ENCODE data around the gene THOC2. TPM values are rescaled to one million over a fixed set of nuclear protein-coding genes. Genes with fewer than 3 reads are reported as not detected.
A peak's percentile ranks its signal among the peaks of the same experiment; 100 is the strongest.
"Not testable (repeated sequence)": the region's sequence is repeated elsewhere in the genome, so short reads cannot be mapped to it uniquely, and the experiment has no call there.

Gene THOC2, protein sequence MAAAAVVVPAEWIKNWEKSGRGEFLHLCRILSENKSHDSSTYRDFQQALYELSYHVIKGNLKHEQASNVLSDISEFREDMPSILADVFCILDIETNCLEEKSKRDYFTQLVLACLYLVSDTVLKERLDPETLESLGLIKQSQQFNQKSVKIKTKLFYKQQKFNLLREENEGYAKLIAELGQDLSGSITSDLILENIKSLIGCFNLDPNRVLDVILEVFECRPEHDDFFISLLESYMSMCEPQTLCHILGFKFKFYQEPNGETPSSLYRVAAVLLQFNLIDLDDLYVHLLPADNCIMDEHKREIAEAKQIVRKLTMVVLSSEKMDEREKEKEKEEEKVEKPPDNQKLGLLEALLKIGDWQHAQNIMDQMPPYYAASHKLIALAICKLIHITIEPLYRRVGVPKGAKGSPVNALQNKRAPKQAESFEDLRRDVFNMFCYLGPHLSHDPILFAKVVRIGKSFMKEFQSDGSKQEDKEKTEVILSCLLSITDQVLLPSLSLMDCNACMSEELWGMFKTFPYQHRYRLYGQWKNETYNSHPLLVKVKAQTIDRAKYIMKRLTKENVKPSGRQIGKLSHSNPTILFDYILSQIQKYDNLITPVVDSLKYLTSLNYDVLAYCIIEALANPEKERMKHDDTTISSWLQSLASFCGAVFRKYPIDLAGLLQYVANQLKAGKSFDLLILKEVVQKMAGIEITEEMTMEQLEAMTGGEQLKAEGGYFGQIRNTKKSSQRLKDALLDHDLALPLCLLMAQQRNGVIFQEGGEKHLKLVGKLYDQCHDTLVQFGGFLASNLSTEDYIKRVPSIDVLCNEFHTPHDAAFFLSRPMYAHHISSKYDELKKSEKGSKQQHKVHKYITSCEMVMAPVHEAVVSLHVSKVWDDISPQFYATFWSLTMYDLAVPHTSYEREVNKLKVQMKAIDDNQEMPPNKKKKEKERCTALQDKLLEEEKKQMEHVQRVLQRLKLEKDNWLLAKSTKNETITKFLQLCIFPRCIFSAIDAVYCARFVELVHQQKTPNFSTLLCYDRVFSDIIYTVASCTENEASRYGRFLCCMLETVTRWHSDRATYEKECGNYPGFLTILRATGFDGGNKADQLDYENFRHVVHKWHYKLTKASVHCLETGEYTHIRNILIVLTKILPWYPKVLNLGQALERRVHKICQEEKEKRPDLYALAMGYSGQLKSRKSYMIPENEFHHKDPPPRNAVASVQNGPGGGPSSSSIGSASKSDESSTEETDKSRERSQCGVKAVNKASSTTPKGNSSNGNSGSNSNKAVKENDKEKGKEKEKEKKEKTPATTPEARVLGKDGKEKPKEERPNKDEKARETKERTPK (N-terminal part only)
- 10 to 100 TPM; 48.0 to 76.2 TPM for total RNA-seq

DNA sequence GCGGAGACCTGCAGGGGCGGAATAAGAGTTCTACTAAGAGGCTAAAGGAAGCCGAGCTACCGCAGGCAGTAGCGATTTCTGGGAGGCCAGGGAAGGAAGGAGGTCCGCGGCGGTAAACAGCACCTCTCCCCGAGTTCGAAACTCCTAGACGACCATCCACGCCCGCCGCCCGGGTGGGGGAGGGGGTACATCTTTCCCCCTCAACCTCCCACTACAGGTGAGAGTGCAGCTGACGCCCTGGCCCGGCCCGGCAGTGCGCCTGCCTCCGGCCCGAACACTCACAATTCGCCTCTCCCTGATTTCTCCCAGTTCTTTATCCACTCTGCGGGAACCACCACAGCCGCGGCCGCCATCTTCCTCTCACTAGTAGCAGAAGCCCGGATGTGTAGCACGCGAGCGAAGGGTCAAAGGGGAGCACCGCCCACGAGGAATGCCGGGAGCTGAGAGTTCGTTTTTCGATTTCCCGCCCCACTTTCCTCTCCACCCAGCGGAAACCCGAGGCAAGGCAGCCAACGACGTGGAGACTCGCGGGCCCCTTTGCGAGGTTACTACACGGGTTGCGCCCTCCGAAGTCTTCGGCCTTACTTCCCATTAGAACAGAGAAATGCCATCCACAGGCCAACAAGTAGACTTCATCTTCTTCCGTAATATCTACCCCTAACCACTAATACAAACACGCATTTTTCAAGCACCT, at the start of gene THOC2:
Gene THOC2 (minus strand): TSS at position 383 of the 694 bp plus-strand sequence. CDS start 30 bp downstream, at position 353.
- H3K36me3 ChIP-seq, result no peaks in the 10 kb centered on the region
- WGBS, result 4% methylated on average over 12 of the region's 49 CpGs
- H3K9me3 ChIP-seq, result no peaks in the 10 kb centered on the region
- peak within 1 kb of the TSS; percentile 80 to 84 for H3K27ac ChIP-seq
- TF ChIP-seq POLR2A (IDR thresholded peaks at IDR 0.05) (peak; percentile 21), POLR2AphosphoS5 (IDR thresholded peaks at IDR 0.05) (peak; percentile 71)
- TF ChIP-seq, protein P1, sequence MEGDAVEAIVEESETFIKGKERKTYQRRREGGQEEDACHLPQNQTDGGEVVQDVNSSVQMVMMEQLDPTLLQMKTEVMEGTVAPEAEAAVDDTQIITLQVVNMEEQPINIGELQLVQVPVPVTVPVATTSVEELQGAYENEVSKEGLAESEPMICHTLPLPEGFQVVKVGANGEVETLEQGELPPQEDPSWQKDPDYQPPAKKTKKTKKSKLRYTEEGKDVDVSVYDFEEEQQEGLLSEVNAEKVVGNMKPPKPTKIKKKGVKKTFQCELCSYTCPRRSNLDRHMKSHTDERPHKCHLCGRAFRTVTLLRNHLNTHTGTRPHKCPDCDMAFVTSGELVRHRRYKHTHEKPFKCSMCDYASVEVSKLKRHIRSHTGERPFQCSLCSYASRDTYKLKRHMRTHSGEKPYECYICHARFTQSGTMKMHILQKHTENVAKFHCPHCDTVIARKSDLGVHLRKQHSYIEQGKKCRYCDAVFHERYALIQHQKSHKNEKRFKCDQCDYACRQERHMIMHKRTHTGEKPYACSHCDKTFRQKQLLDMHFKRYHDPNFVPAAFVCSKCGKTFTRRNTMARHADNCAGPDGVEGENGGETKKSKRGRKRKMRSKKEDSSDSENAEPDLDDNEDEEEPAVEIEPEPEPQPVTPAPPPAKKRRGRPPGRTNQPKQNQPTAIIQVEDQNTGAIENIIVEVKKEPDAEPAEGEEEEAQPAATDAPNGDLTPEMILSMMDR (IDR thresholded peaks at IDR 0.05), result peak in 2 of 4 experiments; percentile 42 to 43
- peak; percentile 69 for DNase-seq (ENCODE audit: low spot score)
- H3K27me3 ChIP-seq (replicated peaks; ENCODE audit: insufficient read depth), result no peaks in the 10 kb centered on the region
- intact Hi-C loops (cut with DNase I), result no loop called here
- peak within 1 kb of the TSS; percentile 54 to 55 for H3K4me3 ChIP-seq
- no peaks in the 10 kb centered on the region for H3K4me1 ChIP-seq (replicated peaks)

DNA sequence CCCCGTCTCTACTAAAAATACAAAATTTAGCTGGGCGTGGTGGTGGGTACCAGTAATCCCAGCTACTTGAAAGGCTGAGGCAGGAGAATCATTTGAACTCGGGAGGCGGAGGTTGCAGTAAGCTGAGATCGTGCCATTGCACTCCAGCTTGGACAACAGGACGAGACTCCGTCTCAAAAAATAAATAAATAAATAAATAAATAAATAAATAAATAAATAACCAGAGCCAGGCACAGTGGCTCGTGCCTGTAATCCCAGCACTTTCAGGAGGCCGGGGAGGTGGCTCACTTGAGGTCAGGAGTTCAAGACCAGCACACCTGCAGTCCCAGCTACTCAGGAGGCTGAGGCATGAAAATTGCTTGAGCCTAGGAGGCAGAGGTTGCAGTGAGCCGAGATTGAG, 48.9 kb upstream of the THOC2 start:
- H3K36me3 ChIP-seq; intact Hi-C loops (cut with DNase I); H3K4me1 ChIP-seq (replicated peaks); H3K27ac ChIP-seq; H3K9me3 ChIP-seq; H3K27me3 ChIP-seq (replicated peaks; ENCODE audit: insufficient read depth); DNase-seq (ENCODE audit: low spot score); H3K4me3 ChIP-seq: not testable (repeated sequence)
- WGBS, result 92% methylated on average over 10 of the region's 10 CpGs

DNA sequence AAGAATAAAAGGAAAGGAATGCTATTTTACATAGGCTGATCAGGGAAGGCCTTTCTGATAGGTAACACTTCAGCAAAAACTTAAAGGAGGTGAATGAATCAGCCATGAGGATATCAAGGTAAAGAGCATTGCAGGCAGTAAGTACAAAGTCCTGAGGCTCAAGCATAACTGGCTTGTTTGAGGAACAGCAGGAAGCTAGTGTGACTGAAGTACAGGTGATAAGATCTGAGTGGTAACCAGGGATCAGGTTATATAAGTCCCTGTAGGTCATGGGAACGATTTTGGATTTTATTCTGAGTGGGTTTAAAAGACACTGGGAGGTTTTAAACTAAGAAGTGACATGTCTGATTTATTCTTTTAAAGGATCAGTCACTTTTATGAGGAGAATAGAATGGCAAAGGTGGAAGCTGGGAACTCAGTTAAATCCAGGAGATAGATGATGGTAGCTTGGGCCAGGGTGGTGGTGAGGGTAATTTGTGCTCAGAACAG, 47.1 kb upstream of the THOC2 start:
- H3K36me3 ChIP-seq, result no peaks in the 10 kb centered on the region
- no peak for DNase-seq (ENCODE audit: low spot score)
- no peak overlapping the region for H3K27ac ChIP-seq
- H3K27me3 ChIP-seq (replicated peaks; ENCODE audit: insufficient read depth), result no peaks in the 10 kb centered on the region
- no peaks in the 10 kb centered on the region for H3K9me3 ChIP-seq
- intact Hi-C loops (cut with DNase I), result loop anchor here (10.0 kb wide), 1 partner anchor 325 kb away; no protein-coding TSS in a partner anchor
- no peaks in the 10 kb centered on the region for H3K4me1 ChIP-seq (replicated peaks)
- no peak overlapping the region for H3K4me3 ChIP-seq
- 7% methylated on average over 1 of the region's 1 CpG for WGBS
- TF ChIP-seq, protein P1 (IDR thresholded peaks at IDR 0.05), result no peak
- TF ChIP-seq POLR2A (IDR thresholded peaks at IDR 0.05) (no peak), POLR2AphosphoS5 (IDR thresholded peaks at IDR 0.05) (no peak)

DNA sequence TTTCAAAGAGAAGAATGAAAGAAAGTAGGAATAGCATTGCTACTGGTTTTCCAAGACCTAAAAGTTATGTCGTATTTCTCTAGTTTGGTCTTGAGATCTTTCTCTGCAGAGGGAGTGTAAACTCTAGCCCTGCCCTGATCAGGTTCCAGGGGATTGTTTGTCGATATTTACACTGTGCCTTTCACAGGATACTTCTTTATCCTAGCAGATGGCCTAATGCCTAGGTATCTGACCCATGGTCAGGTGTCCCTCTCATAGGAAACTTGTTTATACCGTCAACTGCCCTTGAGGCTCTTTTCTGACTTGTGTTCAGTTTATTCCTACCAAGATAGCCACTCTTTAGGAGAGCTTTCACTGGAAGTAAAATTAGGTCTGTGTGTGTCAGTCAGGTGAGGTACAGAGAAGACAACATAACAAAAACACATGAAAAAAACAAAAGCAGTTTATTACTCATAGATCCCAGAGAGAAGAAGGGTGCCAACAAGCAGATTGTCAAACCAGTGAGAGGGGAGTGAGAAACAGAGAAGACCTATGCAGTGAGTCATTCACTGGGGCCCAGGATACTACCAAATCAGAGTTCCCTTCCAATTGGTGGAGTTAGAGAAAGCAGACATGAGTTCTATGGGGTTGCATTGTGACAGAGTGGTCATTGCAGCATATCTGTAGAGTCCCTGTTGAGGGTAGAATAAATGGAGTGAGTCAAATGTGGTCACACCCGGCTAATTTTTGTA, 40.6 kb upstream of the THOC2 start:
- H3K4me1 ChIP-seq (replicated peaks), result no peaks in the 10 kb centered on the region
- no peaks in the 10 kb centered on the region for H3K27me3 ChIP-seq (replicated peaks; ENCODE audit: insufficient read depth)
- intact Hi-C loops (cut with DNase I), result loop anchor here (10.0 kb wide), 1 partner anchor 319 kb away; no protein-coding TSS in a partner anchor
- no peaks in the 10 kb centered on the region for H3K36me3 ChIP-seq
- 89% methylated on average over 4 of the region's 4 CpGs for WGBS
- H3K27ac ChIP-seq, result no peak overlapping the region
- TF ChIP-seq POLR2AphosphoS5 (IDR thresholded peaks at IDR 0.05), result no peak
- DNase-seq (ENCODE audit: low spot score), result no peak
- no peaks in the 10 kb centered on the region for H3K9me3 ChIP-seq
- H3K4me3 ChIP-seq, result no peak overlapping the region

Measured in prostate gland (tissue), 2 donors.